HG03469 (cell line): ENCODE measurements around the gene DGKQ.
"Not testable (repeated sequence)": the region's sequence is repeated elsewhere in the genome, so short reads cannot be mapped to it uniquely, and the experiment has no call there.

Experiments used
- ATAC-seq: cut with Tn5 transposase; IDR thresholded peaks from one replicate; pipeline ENCODE4 v1.9.1; 2021; ENCODE audit warnings: mild to moderate bottlenecking, moderate library complexity, moderate number of reproducible peaks; ENCODE audit not compliant: unreplicated experiment

The DGKQ gene

GRCh38 chr4:1011022-1011665, 37.8 kb upstream of the DGKQ start, which contains the start of gene FGFRL1:
FGFRL1 (plus strand) TSS chr4:1011626; CDS start chr4:1012486, 860 bp downstream.
- ATAC-seq: no peak

GRCh38 chr4:1010395-1011021, 37.1 kb upstream of the DGKQ start:
- no peak for ATAC-seq

DNA sequence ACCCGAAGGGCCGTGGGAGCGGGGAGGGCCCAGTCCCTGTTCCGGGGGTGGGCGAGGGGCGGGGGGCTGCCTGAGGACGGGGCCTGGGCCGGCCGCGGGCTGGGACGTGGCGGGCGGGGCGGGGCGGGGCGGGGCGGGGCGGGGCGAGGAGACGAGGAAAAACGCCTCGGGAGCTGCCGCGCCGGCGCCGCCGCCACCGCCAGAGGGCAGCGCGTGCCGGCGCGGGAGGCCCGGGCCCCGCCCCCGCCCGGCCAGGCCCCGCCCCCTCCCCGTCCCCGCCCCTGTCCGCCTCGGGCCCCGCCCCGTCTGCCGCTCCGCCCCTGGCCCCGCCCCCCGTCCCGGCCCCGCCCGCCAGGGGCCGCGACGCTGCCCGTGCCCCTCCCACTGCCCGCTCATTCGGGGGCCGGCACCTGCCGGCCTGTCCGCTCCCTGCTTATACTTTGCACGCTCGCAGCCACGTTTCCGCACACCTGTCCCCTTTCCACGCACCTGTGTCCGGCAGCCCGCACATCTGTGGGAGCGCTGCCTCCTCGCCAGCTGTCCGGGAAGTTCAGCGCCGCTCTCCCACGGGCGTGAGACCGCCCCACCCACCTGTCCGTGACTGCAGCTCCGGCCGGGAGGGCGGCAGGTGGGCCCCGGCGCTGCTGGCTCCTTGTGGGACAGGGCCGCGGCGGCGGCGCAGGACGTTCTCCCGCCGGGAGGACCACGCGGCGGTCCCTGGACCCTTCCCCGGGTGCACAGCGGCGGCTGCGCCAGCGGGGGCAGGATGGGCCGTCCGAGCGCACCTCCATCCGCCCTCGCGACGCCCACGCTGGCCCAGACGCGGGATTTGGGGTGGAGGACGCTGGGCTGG, 36.4 kb upstream of the DGKQ start:
- ATAC-seq: no peak

DNA sequence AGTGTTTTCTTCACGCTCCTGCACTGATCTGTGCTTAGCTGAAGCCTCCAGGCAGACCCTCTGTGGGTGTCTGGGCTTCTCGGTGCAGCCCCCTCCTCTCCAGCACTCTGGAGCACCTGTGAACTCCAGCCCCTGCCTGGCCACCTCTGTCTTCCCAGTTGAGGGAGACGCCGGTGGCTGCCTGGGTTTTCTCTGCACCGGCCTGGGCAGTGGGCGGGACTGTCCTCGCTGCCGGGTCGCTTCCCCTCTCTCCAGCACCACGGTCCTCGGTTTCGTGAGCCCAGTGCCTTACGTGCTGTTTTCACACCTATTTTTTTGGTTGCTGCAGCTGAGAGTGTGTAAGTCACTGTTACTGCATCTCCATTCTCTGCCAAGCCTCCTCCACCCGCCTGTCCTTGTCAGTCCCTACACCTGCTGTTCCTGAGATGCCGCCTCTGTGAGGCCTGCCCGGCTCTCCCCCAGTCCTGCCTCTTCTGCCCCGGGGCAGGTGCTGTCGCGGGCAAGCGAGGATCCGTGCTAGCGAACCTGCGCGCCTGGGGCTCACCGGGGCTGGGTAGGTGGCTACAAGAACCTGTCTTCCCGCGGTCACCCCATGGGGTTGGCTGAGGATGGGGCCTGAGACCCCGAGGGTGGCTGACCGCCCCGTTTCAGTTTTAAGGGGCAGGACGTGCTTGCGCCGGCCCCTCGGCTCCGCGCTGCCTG, 35.6 kb upstream of the DGKQ start:
- no peak for ATAC-seq

GRCh38 chr4:1006856-1007255, 33.5 kb upstream of the DGKQ start:
- ATAC-seq: no peak

GRCh38 chr4:1004557-1005485, 31.5 kb upstream of the DGKQ start:
- no peak for ATAC-seq

- ATAC-seq: no peak
Measured at GRCh38 chr4:1004071-1004418, 30.7 kb upstream of the DGKQ start.

DNA sequence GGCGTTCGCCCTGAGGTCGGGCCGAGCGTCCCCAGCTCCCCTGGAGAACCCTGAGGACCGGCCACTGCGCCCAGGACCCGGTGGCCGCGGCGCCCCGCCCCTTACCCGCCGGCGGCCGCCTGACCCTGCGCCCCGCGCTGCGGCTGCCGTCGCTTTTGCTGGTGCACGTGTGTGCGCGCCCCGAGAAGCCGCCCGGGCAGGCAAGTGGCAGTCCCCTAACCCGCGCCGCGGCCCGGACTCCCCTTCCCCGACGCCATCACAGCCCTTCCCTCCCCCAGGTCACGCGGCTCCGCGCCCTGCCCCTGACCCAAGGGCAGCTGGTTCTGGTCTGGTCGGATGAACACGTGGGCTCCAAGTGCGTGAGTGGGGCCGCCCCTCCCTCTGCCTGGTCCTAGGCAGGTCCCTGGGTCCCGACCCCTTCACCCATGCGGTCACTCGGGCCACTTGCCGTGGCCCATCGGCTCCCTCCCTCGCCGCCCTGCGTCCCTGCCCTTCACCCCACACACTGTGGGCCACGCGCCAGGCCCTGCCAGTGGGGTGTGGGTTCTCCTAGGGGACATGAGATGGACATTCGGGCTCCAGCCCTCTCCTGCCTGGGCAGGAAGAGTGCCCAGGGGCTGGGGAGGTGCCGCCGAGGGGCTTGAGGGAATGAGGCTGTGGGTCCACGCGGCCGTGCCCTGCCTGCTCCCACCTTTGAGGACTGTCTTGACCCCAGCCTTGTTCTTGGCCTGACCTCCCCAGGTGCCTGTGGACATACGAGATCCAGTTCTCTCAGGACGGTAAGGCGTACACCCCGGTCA, 30.1 kb upstream of the DGKQ start:
- no peak for ATAC-seq

DNA sequence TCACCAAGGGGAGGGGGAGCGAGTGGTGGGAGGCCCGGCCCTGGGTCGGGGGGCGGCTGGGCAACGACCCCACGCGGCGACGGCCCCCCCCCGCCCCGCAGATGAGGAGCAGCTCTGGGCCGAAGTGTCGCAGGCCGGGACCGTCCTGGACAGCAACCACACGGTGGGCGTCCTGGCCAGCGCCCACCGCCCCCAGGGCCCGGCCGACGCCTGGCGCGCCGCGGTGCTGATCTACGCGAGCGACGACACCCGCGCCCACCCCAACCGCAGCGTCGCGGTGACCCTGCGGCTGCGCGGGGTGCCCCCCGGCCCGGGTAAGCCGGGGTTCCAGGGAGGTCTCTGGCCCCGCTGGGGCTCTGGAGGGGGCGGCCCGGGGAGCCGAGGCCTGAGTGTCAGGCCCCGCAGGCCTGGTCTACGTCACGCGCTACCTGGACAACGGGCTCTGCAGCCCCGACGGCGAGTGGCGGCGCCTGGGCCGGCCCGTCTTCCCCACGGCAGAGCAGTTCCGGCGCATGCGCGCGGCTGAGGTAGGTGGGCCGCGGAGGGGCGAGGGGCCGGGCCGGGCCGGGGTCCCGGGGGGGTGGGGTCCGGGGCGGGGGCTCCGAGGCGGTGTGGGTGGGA, 29.4 kb upstream of the DGKQ start:
- no peak for ATAC-seq

GRCh38 chr4:1002131-1002630, 28.8 kb upstream of the DGKQ start:
- ATAC-seq: no peak

- no peak for ATAC-seq
Measured at GRCh38 chr4:1001561-1002130, 28.3 kb upstream of the DGKQ start.

DNA sequence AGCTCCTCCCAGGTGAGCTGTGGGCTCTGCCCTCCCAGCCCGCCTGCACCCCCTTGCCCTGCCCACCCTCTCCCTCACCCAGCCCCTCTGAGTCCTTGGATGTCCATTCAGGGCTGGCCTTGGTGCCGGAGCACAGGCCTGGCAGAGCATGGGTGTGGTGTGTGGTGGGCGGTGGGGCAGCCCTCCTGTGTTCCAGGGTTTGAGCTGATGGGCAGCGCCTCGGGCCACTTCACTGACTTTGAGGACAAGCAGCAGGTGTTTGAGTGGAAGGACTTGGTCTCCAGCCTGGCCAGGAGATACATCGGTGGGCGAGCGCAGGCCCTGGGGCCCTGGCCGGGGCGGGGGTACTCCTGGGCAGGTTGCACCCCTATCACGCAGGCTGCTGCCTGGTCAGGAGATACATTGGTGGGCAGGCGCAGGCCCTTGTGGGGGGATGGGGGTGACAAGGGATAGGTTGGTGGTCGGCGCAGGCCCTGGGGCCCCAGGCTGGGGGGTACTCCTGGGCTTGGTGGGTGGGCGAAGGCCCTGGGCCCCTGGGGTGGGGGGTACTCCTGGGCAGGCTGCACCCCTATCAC, 27.4 kb upstream of the DGKQ start:
- no peak for ATAC-seq

DNA sequence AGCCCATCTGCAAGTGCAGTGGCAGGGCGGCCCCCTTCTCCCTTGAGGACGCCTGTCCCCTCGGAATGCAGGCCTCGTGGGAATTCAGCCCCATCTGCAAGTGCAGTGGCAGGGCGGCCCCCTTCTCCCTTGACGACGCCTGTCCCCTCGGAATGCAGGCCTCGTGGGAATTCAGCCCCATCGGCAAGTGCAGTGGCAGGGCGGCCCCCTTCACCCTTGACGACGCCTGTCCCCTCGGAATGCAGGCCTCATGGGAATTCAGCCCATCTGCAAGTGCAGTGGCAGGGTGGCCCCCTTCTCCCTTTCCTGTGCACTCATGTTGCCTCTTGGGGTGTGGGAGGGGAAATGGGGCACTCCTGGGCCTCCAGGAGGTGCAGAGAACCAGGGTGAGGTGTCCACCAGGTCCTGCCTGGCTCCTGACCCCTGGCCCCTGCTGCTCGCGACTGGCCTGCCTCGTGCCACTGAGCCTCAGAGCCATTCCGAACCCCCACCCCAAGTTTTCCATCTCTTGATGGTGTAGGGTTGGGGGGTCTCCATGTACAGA, 26.6 kb upstream of the DGKQ start:
- no peak for ATAC-seq

- not testable (repeated sequence) for ATAC-seq
Measured at GRCh38 chr4:999240-999863, 26.0 kb upstream of the DGKQ start.

- no peak for ATAC-seq
Measured at GRCh38 chr4:998096-998691, 24.8 kb upstream of the DGKQ start.

- no peak for ATAC-seq
Measured at GRCh38 chr4:997375-998071, 24.2 kb upstream of the DGKQ start.
